Astrocyte of the cerebellum (primary cell): Measurements from ENCODE around the gene TENT4B.

ENCODE experiments used
- DNase-seq: peaks from one replicate; pipeline ENCODE4 v3.0.0-alpha.2; 2011; ENCODE audit warnings: low read depth
- H3K4me3 ChIP-seq: 2 replicates; pipeline ENCODE4 v1.5.1; 2011; ENCODE audit warnings: mild to moderate bottlenecking, low read depth, low read length, moderate library complexity
- CTCF ChIP-seq: IDR thresholded peaks from 2 replicates; pipeline ENCODE4 v1.5.1; 2012; ENCODE audit warnings: low read length, low read depth, moderate library complexity, mild to moderate bottlenecking; ENCODE audit errors: missing control alignments
- in situ Hi-C: cut with HindIII; loops from 2 replicates; pipeline ENCODE4 v1.10.0; 2017; ENCODE audit warnings: low sequenced_read_pairs

TENT4B gene

GRCh38 chr16:50263060-50263909, 110.2 kb downstream of the TENT4B start:
- no peak for TF ChIP-seq CTCF
- no peak for DNase-seq
- H3K4me3 ChIP-seq = no peak overlapping the region
- in situ Hi-C loops = loop anchor here (5.0 kb wide), 1 partner anchor 39 kb away; no protein-coding TSS in a partner anchor

- in situ Hi-C loops = loop anchor here (5.0 kb wide), 1 partner anchor 38 kb away; no protein-coding TSS in a partner anchor
- no peak for DNase-seq
- H3K4me3 ChIP-seq = no peak overlapping the region
- TF ChIP-seq CTCF = no peak
Observed at GRCh38 chr16:50263940-50264929, 111.1 kb downstream of the TENT4B start.

GRCh38 chr16:50265260-50265659, 112.2 kb downstream of the TENT4B start:
- DNase-seq = no peak

GRCh38 chr16:50265716-50266336, 112.7 kb downstream of the TENT4B start:
- no peak for DNase-seq
- in situ Hi-C loops = no loop called here
- TF ChIP-seq CTCF = no peak
- no peak overlapping the region for H3K4me3 ChIP-seq

More at GRCh38 chr16:50265260-50265659, 112.2 kb downstream of the TENT4B start:
- in situ Hi-C loops = no loop called here
- H3K4me3 ChIP-seq = no peak overlapping the region
- TF ChIP-seq CTCF = peak; percentile 26

GRCh38 chr16:50266337-50267091, 113.4 kb downstream of the TENT4B start, which contains the start of gene ADCY7:
TSS of gene ADCY7 (plus strand) at chr16:50266551. CDS start at chr16:50288180, 21,629 bp downstream.
- DNase-seq = peak; percentile 32
- peak within 1 kb of the TSS; percentile 32 for H3K4me3 ChIP-seq
- in situ Hi-C loops = no loop called here
- TF ChIP-seq CTCF = no peak
